SK-N-SH (cell line): ENCODE results near the gene ZIC2. TPM values are rescaled to one million over a fixed set of nuclear protein-coding genes. Genes with fewer than 3 reads are reported as not detected.

Experiments
- CTCF ChIA-PET: fragments of 300-600, 350-600 bp; formaldehyde crosslinking; extraction: SDS; loops from one replicate; lab custom pipeline; 2021; lab: Yijun Ruan, JAX
- POLR2A ChIA-PET: fragments of 350-600 bp; sonication (Branson Sonifier 250); formaldehyde crosslinking; extraction: SDS; loops from one replicate; lab custom pipeline; 2020; ENCODE audit warnings: antibody characterized with exemption, inconsistent platforms; lab: Yijun Ruan, JAX
- DNase-seq: peaks from one replicate; pipeline ENCODE4 v3.0.0; 2012
- H2AFZ ChIP-seq: fragments of 200-600 bp; sonication (generic); 2 replicates; pipeline ENCODE4 v1.8.1; 2016; ENCODE audit warnings: antibody characterized with exemption, mild to moderate bottlenecking, low read depth
- H3F3A ChIP-seq: fragments of 200-600 bp; sonication (generic); replicated peaks from 2 replicates; pipeline ENCODE3; 2016; ENCODE audit warnings: antibody characterized with exemption, mild to moderate bottlenecking; ENCODE audit not compliant: insufficient read depth
- H3K27ac ChIP-seq, 2 experiments: fragments of 200-500 bp in 1 of 2; fragments of 200-600 bp in 1 of 2; sonication (Bioruptor generic) in 1 of 2; sonication (generic), shearing (Covaris generic) in 1 of 2; 2 replicates each; pipeline versions ENCODE4 v1.5.1 to v1.6.1; 2014 to 2016; ENCODE audit warnings: low read depth in 2 of 2, inconsistent platforms in 1 of 2, low read length in 1 of 2, mild to moderate bottlenecking in 1 of 2, mixed read lengths in 1 of 2
- H3K27me3 ChIP-seq: fragments of 200-600 bp; sonication (generic), shearing (Covaris generic); 2 replicates; pipeline ENCODE4 v1.6.1; 2016; ENCODE audit warnings: mixed run types; ENCODE audit not compliant: insufficient read depth
- H3K36me3 ChIP-seq, 2 experiments: fragments of 200-500 bp in 1 of 2; fragments of 200-600 bp in 1 of 2; sonication (Bioruptor generic) in 1 of 2; sonication (generic) in 1 of 2; replicated peaks in 1 of 2; 2 replicates each; pipeline versions ENCODE3 to v1.5.1; 2014 to 2016; ENCODE audit warnings: low read length in 1 of 2, mild to moderate bottlenecking in 1 of 2; ENCODE audit not compliant: insufficient read depth in 2 of 2, control insufficient read depth in 1 of 2
- H3K4me1 ChIP-seq, 2 experiments: fragments of 200-500 bp in 1 of 2; fragments of 200-600 bp in 1 of 2; sonication (Bioruptor generic) in 1 of 2; sonication (generic), shearing (Covaris generic) in 1 of 2; 2 replicates each; pipeline versions ENCODE4 v1.5.1 to v1.6.1; 2014 to 2016; ENCODE audit warnings: low read depth in 1 of 2, low read length in 1 of 2, mixed run types in 1 of 2; ENCODE audit not compliant: insufficient read depth in 2 of 2, control insufficient read depth in 1 of 2
- H3K4me2 ChIP-seq: fragments of 200-600 bp; sonication (generic), shearing (Covaris generic); 2 replicates; pipeline ENCODE4 v1.6.1; 2017; ENCODE audit warnings: mixed run types
- H3K4me3 ChIP-seq, 2 experiments: fragments of 200-500 bp in 1 of 2; fragments of 200-600 bp in 1 of 2; sonication (Bioruptor generic) in 1 of 2; sonication (generic), shearing (Covaris generic) in 1 of 2; 2 replicates each; pipeline versions ENCODE4 v1.5.1 to v1.8.1; 2014 to 2016; ENCODE audit warnings: low read depth in 2 of 2, inconsistent platforms in 1 of 2, low read length in 1 of 2, mild to moderate bottlenecking in 1 of 2, mixed read lengths in 1 of 2, moderate library complexity in 1 of 2
- H3K79me2 ChIP-seq: fragments of 200-600 bp; sonication (generic); 2 replicates; pipeline ENCODE4 v1.8.1; 2017; ENCODE audit warnings: mild to moderate bottlenecking; ENCODE audit not compliant: insufficient read depth
- H3K9ac ChIP-seq: fragments of 200-600 bp; sonication (generic); 2 replicates; pipeline ENCODE4 v1.6.1; 2017; ENCODE audit warnings: mixed run types
- H3K9me2 ChIP-seq: fragments of 200-600 bp; sonication (generic); 2 replicates; pipeline ENCODE4 v1.6.1; 2017; ENCODE audit warnings: mixed run types
- H3K9me3 ChIP-seq: fragments of 200-600 bp; sonication (generic); 2 replicates; pipeline ENCODE4 v1.6.1; 2017; ENCODE audit warnings: mixed run types, mild to moderate bottlenecking, moderate library complexity
- H4K20me1 ChIP-seq: fragments of 200-600 bp; sonication (generic); 2 replicates; pipeline ENCODE4 v1.6.1; 2017; ENCODE audit warnings: mild to moderate bottlenecking, mixed run types; ENCODE audit not compliant: insufficient read depth
- CHD2 ChIP-seq: fragments of 150-350 bp; IDR thresholded peaks from 2 replicates; pipeline ENCODE4 v1.6.1; 2018; ENCODE audit warnings: low read length; ENCODE audit not compliant: partially characterized antibody
- FOSL2 ChIP-seq: IDR thresholded peaks from 2 replicates; pipeline ENCODE4 v1.4.0; 2012; ENCODE audit warnings: low read depth, mild to moderate bottlenecking, moderate library complexity, borderline replicate concordance
- FOXM1 ChIP-seq: IDR thresholded peaks from 2 replicates; pipeline ENCODE4 v1.4.0; 2012; ENCODE audit warnings: low read depth, mild to moderate bottlenecking
- GABPA ChIP-seq: IDR thresholded peaks from 2 replicates; pipeline ENCODE4 v1.4.0; 2012; ENCODE audit warnings: low read depth, mild to moderate bottlenecking
- MEF2A ChIP-seq: IDR thresholded peaks from 2 replicates; pipeline ENCODE4 v1.4.0; 2012; ENCODE audit warnings: low read depth, borderline replicate concordance
- NFIC ChIP-seq: IDR thresholded peaks from 2 replicates; pipeline ENCODE4 v1.4.0; 2012; ENCODE audit warnings: borderline replicate concordance
- NRF1 ChIP-seq: IDR thresholded peaks from 2 replicates; pipeline ENCODE4 v1.6.1; 2012; ENCODE audit warnings: low read depth, mild to moderate bottlenecking, low read length
- RXRA ChIP-seq: IDR thresholded peaks from 2 replicates; pipeline ENCODE4 v1.4.0; 2012; ENCODE audit warnings: low read depth, mild to moderate bottlenecking, borderline replicate concordance
- SMC3 ChIP-seq: IDR thresholded peaks from 2 replicates; pipeline ENCODE4 v1.6.1; 2012; ENCODE audit warnings: low read depth, low read length, improper control_type of control experiment
- TCF12 ChIP-seq: IDR thresholded peaks from 2 replicates; pipeline ENCODE4 v1.4.0; 2012
- YY1 ChIP-seq: IDR thresholded peaks from 2 replicates; pipeline ENCODE4 v1.4.0; 2012; ENCODE audit warnings: low read depth, mild to moderate bottlenecking
- WGBS: methylation state at CpG from one replicate; pipeline ENCODE4 v1.1.6; 2017; ENCODE audit warnings: low lambda C conversion rate; 5-methylcytosine and 5-hydroxymethylcytosine counted together
- polyA plus RNA-seq, 3 experiments: library from polyadenylated mRNA; depleted of rRNA; stranded (reverse); fragments of >200 nt; gene quantifications; 2 replicates each; pipeline ENCODE4 v1.2.3, GENCODE V29; 2012
- TF ChIP-seq, protein P1 (sequence below): IDR thresholded peaks from 2 replicates; pipeline ENCODE4; 2012
- TF ChIP-seq, protein P2 (sequence below): fragments of 200-600 bp; sonication (generic); IDR thresholded peaks from 2 replicates; pipeline ENCODE4 v1.6.1; 2017; ENCODE audit warnings: antibody characterized with exemption, mild to moderate bottlenecking, moderate library complexity
- TF ChIP-seq, protein P3 (sequence below): IDR thresholded peaks from 2 replicates; pipeline ENCODE4 v1.4.0; 2012; ENCODE audit warnings: low read depth
- TF ChIP-seq, protein P4 (sequence below): IDR thresholded peaks from 2 replicates; pipeline ENCODE4 v1.4.0; 2012; ENCODE audit warnings: low read depth, borderline replicate concordance

ZIC2 gene
- polyA plus RNA-seq, 1 of the 3 experiments (the other 2 are of a cell fraction): not detected

DNA sequence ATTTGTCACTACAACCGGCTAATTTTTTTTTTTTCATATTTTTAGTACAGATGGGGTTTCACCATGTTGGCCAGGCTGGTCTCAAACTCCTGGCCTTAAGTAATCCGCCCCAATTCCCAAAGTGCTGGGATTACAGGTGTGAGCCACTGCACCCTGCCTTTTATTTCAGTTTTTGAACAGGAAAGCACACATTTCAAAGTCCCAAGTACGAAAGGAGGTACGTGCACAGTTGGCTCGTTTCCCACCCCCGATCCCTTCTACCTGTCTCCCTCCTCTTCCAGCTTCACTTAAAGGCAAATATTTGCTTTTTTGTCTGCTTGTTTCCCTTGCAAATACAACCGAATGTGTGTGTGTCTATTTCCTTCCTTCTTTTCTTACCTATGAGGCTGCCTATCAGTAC lies 40.5 kb upstream of the ZIC2 start:
- 17% methylated on average over 7 of the region's 7 CpGs for WGBS
- Histone ChIP-seq H3K4me3 (no peak overlapping the region), H3K9me3 (no peaks in the 10 kb centered on the region), H3K9me2 (no peaks in the 10 kb centered on the region), H4K20me1 (no peaks in the 10 kb centered on the region), H3K27me3 (peaks cover 74% of the 10 kb centered on the region), H2AFZ (no peak overlapping the region), H3K4me2 (no peak overlapping the region), H3F3A (no peaks in the 10 kb centered on the region), H3K4me1 (no peaks in the 10 kb centered on the region)
- CTCF ChIA-PET: no interaction called here
- TF ChIP-seq RXRA (no peak), NFIC (no peak), MEF2A (no peak), TCF12 (no peak), CHD2 (no peak), NRF1 (no peak), FOXM1 (no peak), GABPA (no peak), SMC3 (no peak), FOSL2 (no peak), YY1 (no peak)
- TF ChIP-seq, protein P1, sequence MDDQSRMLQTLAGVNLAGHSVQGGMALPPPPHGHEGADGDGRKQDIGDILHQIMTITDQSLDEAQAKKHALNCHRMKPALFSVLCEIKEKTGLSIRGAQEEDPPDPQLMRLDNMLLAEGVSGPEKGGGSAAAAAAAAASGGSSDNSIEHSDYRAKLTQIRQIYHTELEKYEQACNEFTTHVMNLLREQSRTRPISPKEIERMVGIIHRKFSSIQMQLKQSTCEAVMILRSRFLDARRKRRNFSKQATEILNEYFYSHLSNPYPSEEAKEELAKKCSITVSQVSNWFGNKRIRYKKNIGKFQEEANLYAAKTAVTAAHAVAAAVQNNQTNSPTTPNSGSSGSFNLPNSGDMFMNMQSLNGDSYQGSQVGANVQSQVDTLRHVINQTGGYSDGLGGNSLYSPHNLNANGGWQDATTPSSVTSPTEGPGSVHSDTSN: no peak
- TF ChIP-seq, protein P2, sequence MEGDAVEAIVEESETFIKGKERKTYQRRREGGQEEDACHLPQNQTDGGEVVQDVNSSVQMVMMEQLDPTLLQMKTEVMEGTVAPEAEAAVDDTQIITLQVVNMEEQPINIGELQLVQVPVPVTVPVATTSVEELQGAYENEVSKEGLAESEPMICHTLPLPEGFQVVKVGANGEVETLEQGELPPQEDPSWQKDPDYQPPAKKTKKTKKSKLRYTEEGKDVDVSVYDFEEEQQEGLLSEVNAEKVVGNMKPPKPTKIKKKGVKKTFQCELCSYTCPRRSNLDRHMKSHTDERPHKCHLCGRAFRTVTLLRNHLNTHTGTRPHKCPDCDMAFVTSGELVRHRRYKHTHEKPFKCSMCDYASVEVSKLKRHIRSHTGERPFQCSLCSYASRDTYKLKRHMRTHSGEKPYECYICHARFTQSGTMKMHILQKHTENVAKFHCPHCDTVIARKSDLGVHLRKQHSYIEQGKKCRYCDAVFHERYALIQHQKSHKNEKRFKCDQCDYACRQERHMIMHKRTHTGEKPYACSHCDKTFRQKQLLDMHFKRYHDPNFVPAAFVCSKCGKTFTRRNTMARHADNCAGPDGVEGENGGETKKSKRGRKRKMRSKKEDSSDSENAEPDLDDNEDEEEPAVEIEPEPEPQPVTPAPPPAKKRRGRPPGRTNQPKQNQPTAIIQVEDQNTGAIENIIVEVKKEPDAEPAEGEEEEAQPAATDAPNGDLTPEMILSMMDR: no peak
- TF ChIP-seq, protein P3, sequence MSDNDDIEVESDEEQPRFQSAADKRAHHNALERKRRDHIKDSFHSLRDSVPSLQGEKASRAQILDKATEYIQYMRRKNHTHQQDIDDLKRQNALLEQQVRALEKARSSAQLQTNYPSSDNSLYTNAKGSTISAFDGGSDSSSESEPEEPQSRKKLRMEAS: no peak
- TF ChIP-seq, protein P4, sequence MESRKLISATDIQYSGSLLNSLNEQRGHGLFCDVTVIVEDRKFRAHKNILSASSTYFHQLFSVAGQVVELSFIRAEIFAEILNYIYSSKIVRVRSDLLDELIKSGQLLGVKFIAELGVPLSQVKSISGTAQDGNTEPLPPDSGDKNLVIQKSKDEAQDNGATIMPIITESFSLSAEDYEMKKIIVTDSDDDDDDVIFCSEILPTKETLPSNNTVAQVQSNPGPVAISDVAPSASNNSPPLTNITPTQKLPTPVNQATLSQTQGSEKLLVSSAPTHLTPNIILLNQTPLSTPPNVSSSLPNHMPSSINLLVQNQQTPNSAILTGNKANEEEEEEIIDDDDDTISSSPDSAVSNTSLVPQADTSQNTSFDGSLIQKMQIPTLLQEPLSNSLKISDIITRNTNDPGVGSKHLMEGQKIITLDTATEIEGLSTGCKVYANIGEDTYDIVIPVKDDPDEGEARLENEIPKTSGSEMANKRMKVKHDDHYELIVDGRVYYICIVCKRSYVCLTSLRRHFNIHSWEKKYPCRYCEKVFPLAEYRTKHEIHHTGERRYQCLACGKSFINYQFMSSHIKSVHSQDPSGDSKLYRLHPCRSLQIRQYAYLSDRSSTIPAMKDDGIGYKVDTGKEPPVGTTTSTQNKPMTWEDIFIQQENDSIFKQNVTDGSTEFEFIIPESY: no peak
- TF ChIP-seq, all 33 proteins: peak for 0
- H3K79me2 ChIP-seq: no peaks in the 10 kb centered on the region
- no peaks in the 10 kb centered on the region for H3K36me3 ChIP-seq
- H3K27ac ChIP-seq: no peak overlapping the region
- POLR2A ChIA-PET: interaction anchor here (1.0 kb wide), 1 partner anchor 13 kb away, joined by 3 read pairs; no protein-coding TSS in a partner anchor
- H3K9ac ChIP-seq: no peak overlapping the region
- DNase-seq: no peak
